M059J (cell line): ENCODE data around the gene PCDHB13. TPM values are rescaled to one million over a fixed set of nuclear protein-coding genes. Genes with fewer than 3 reads are reported as not detected.
"Not testable (repeated sequence)": the region's sequence is repeated elsewhere in the genome, so short reads cannot be mapped to it uniquely, and the experiment has no call there.

Experiments
- DNase-seq: peaks from one replicate; pipeline ENCODE4 v3.0.0-alpha.2; 2012; ENCODE audit warnings: low read depth
- total RNA-seq: library from RNA; depleted of rRNA; stranded (reverse); fragments of >200 nt; shearing (Covaris generic); gene quantifications from 2 replicates; pipeline ENCODE4 v1.2.3, GENCODE V29; 2014

The PCDHB13 gene
- total RNA-seq, 1 experiment from 2014 or later, result 0.39 TPM

DNA sequence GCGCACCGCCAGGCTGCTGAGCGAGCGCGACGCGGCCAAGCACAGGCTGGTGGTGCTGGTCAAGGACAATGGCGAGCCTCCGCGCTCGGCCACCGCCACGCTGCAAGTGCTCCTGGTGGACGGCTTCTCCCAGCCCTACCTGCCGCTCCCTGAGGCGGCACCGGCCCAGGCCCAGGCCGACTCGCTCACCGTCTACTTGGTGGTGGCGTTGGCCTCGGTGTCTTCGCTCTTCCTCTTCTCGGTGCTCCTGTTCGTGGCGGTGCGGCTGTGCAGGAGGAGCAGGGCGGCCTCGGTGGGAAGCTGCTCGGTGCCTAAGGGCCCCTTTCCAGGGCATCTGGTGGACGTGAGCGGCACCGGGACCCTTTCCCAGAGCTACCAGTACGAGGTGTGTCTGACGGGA lies 12.1 kb upstream of the PCDHB13 start:
- DNase-seq, result not testable (repeated sequence)

DNA sequence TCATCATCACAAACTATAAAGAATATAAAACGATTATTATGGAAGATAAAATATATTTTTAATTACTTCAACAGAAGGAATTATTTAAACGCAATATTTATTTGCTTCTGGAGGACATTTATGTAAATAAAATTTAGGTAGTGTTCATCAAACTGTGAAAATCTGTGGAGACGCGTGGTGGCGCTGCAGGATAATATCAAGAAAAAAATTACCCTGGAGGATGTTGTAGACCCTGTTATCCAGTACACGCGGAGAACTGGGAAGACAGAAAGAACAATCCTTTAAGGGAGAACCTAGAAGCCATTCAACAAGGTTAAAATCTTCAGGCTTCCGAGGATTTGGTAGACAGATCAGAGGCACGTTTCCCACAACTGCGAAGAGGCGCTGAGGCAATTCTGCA lies 5.2 kb upstream of the PCDHB13 start, which contains the start of gene PCDHB12:
Gene PCDHB12, plus strand, starts transcription at position 242 of the 400 bp plus-strand sequence. CDS start 189 bp downstream, outside the sequence.
- peak; percentile 47 for DNase-seq

DNA sequence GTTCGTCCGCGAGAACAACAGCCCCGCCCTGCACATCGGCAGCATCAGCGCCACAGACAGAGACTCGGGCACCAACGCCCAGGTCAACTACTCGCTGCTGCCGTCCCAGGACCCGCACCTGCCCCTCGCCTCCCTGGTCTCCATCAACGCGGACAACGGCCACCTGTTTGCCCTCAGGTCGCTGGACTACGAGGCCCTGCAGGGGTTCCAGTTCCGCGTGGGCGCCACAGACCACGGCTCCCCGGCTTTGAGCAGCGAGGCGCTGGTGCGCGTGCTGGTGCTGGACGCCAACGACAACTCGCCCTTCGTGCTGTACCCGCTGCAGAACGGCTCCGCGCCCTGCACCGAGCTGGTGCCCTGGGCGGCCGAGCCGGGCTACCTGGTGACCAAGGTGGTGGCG lies 3.4 kb upstream of the PCDHB13 start:
- DNase-seq, result not testable (repeated sequence)

DNA sequence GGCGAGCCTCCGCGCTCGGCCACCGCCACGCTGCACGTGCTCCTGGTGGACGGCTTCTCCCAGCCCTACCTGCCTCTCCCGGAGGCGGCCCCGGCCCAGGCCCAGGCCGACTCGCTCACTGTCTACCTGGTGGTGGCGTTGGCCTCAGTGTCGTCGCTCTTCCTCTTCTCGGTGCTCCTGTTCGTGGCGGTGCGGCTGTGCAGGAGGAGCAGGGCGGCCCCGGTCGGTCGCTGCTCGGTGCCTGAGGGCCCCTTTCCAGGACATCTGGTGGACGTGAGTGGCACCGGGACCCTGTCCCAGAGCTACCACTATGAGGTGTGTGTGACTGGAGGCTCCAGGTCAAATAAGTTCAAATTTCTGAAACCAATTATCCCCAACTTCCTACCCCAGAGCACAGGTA lies 2.9 kb upstream of the PCDHB13 start:
- not testable (repeated sequence) for DNase-seq

DNA sequence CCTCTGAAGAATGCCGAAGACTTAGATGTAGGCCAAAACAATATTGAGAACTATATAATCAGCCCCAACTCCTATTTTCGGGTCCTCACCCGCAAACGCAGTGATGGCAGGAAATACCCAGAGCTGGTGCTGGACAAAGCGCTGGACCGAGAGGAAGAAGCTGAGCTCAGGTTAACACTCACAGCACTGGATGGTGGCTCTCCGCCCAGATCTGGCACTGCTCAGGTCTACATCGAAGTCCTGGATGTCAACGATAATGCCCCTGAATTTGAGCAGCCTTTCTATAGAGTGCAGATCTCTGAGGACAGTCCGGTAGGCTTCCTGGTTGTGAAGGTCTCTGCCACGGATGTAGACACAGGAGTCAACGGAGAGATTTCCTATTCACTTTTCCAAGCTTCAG lies 864 bp downstream of the PCDHB13 start:
- DNase-seq, result not testable (repeated sequence)

DNA sequence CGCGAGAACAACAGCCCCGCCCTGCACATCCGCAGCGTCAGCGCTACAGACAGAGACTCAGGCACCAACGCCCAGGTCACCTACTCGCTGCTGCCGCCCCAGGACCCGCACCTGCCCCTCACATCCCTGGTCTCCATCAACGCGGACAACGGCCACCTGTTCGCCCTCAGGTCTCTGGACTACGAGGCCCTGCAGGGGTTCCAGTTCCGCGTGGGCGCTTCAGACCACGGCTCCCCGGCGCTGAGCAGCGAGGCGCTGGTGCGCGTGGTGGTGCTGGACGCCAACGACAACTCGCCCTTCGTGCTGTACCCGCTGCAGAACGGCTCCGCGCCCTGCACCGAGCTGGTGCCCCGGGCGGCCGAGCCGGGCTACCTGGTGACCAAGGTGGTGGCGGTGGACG lies 1.8 kb downstream of the PCDHB13 start:
- DNase-seq, result not testable (repeated sequence)

DNA sequence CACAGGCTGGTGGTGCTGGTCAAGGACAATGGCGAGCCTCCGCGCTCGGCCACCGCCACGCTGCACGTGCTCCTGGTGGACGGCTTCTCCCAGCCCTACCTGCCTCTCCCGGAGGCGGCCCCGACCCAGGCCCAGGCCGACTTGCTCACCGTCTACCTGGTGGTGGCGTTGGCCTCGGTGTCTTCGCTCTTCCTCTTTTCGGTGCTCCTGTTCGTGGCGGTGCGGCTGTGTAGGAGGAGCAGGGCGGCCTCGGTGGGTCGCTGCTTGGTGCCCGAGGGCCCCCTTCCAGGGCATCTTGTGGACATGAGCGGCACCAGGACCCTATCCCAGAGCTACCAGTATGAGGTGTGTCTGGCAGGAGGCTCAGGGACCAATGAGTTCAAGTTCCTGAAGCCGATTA lies 2.3 kb downstream of the PCDHB13 start:
- not testable (repeated sequence) for DNase-seq

GRCh38 chr5:141223112-141223783 lies 9.5 kb downstream of the PCDHB13 start, which contains the start of gene PCDHB14:
Gene PCDHB14 (plus strand): TSS chr5:141223343. CDS start chr5:141223506, 163 bp downstream.
- DNase-seq, result peak; percentile 43

- not testable (repeated sequence) for DNase-seq
Measured at GRCh38 chr5:141224844-141225243, 11.1 kb downstream of the PCDHB13 start.

DNA sequence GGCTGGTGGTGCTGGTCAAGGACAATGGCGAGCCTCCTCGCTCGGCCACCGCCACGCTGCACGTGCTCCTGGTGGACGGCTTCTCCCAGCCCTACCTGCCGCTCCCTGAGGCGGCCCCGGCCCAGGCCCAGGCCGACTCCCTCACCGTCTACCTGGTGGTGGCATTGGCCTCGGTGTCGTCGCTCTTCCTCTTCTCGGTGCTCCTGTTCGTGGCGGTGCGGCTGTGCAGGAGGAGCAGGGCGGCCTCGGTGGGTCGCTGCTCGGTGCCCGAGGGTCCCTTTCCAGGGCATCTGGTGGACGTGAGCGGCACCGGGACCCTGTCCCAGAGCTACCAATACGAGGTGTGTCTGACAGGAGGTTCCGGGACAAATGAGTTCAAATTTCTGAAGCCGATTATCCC lies 11.7 kb downstream of the PCDHB13 start:
- DNase-seq, result not testable (repeated sequence)

DNA sequence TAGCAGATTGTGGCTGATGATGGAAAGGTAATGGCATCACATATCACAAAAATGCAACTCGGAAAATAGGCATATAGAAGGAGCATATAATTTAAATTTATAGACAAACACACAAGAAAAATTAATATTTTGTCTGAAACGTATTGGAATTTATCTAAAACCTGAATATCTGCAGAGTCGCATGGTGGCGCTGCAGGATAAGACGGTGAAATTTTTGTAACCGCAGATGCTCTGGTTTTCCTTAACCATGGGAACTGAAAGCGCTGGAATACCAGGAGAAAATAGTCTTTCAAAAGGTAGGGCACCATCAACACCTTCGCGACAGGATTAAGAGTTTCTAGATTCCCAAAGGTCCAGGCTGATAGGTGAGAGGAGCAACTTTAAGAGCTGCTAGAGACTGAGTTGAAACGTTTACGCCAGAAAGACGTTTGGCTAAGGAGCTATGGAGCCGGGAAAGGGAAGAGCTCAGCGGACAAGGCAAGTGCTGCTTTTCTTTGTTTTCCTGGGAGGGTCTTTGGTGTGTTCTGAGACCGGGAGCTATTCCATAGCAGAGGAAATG lies 20.5 kb downstream of the PCDHB13 start:
- no peak for DNase-seq

GRCh38 chr5:141235922-141236321 lies 22.2 kb downstream of the PCDHB13 start:
- not testable (repeated sequence) for DNase-seq

DNA sequence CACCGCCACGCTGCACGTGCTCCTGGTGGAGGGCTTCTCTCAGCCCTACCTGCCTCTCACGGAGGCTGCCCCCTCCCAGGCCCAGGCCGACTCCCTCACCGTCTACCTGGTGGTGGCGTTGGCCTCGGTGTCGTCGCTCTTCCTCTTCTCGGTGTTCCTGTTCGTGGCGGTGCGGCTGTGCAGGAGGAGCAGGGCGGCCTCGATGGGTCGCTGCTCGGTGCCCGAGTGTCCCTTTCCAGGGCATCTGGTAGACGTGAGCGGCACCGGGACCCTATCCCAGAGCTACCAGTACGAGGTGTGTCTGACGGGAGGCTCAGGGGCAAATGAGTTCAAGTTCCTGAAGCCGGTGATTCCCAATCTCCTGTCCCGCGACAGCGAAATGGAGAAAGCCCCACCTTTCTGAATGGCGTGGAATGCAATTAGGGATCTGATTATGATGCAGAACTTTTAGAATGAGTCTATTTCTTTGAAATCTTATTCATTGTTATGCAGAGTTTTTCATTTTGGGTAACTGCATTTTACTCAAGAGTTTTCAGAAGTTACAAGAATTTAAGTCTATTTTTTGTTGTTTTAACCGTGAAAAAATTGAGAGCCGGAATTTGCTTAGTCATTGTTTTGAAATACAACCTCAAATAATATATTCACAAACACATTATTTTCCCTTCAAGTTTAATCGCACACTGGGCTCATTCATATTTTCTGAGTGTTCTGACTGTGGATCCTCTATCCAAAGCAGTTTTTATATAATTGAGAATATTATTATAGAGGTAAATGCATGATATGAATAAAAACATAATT lies 23.0 kb downstream of the PCDHB13 start:
- no peak for DNase-seq

GRCh38 chr5:141241496-141241895 lies 27.8 kb downstream of the PCDHB13 start:
- no peak for DNase-seq

GRCh38 chr5:141245250-141245717 lies 31.6 kb downstream of the PCDHB13 start, which contains the start of gene PCDHB15:
Gene PCDHB15 (plus strand): TSS chr5:141245395. CDS start chr5:141245579, 184 bp downstream.
- no peak for DNase-seq

DNA sequence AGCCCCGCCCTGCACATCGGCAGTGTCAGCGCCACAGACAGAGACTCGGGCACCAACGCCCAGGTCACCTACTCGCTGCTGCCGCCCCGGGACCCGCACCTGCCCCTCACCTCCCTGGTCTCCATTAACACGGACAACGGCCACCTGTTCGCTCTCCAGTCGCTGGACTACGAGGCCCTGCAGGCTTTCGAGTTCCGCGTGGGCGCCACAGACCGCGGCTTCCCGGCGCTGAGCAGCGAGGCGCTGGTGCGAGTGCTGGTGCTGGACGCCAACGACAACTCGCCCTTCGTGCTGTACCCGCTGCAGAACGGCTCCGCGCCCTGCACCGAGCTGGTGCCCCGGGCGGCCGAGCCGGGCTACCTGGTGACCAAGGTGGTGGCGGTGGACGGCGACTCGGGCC lies 33.3 kb downstream of the PCDHB13 start:
- DNase-seq, result not testable (repeated sequence)

GRCh38 chr5:141247434-141247833 lies 33.7 kb downstream of the PCDHB13 start:
- not testable (repeated sequence) for DNase-seq

GRCh38 chr5:141250576-141250975 lies 36.9 kb downstream of the PCDHB13 start:
- DNase-seq, result no peak

DNA sequence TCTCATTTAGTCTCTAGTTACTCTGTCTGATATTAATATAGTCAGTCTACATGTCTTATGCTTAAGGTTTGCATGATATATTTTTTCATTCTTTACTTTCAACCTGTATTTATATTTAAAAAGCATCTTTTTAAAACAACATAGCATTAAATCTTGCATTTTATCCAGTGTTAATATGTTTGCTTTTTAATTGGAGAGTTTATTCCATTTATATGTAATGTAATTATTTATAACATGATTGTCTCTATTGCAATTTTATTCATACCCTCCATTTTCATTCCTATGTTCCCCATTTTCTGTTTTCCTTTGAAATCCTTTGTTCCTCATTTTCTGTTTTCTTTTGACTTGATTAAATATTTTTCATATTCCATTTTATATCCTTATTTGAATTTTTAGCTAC lies 44.7 kb downstream of the PCDHB13 start:
- DNase-seq, result no peak

DNA sequence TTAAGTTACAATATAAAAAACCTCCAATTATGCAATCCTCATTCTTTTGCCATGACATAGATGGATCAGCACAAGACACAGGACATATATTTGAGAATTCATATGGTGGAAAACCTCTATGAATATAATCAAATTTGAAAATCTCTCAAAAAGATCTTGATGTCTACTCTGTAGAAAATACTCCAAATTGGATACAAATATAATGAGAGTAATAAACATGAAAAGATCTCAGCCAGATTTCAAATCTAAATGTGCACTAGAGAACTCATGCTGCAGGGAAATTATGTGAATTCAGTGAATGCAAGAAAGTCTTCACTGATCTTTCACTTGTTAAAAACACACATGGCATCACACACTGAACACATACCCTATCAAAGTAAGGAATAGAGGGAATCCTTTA lies 45.2 kb downstream of the PCDHB13 start:
- DNase-seq, result no peak

- DNase-seq, result peak; percentile 17
Measured at GRCh38 chr5:141260458-141261237, 46.9 kb downstream of the PCDHB13 start.

- no peak for DNase-seq
Measured at GRCh38 chr5:141261238-141261546, 47.5 kb downstream of the PCDHB13 start.
